ENCODE results near the gene FERMT1.

FERMT1 gene

GRCh38 chr20:6122873-6123648 lies at the start of gene FERMT1:
Gene FERMT1, minus strand, starts transcription at chr20:6123030. Its CDS starts 3,476 bp downstream, at chr20:6119554.
- DNase-seq = peak; percentile 17

- DNase-seq = no peak
These were observed 46.4 kb upstream of the FERMT1 start for GRCh38 chr20:6169251-6169650.

DNA sequence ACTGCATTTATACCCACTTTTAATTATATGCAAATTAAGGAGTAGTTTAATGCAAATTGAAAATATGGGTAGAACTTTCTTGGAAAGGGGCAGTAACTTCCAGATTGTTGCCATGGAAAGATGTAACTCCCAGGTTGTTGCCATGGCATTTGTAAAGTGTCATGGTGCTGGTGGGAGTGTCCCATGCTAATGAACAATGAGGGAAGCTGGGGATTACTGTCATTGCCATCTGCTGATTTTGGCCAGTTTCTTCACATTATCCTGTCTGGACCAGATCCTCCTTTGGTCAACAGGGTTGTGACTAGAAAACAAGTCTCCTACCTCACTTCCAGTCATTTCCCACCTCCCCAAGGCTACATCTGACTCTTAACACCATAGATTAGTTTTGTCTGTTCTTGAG lies 45.4 kb upstream of the FERMT1 start:
- no peak for DNase-seq

DNA sequence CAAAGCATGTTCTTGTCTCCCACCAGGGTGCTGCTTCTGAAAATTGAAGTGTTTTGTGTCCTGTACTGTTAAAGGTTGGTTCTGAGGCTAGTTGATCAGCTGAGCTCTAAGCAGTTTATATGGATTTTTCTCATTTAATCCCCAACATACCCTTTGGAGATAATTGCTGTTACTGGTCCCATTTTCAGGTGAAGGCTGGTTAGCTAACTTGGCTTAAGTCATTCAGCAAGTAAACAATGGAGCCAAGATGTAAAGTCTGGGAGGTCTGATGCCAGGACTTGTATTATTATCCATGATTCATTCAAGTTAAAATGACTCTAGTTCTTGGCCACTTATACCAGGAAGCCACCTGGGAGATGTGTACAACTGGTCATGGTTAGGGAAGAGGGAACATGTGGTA lies 42.5 kb upstream of the FERMT1 start:
- DNase-seq = no peak

DNA sequence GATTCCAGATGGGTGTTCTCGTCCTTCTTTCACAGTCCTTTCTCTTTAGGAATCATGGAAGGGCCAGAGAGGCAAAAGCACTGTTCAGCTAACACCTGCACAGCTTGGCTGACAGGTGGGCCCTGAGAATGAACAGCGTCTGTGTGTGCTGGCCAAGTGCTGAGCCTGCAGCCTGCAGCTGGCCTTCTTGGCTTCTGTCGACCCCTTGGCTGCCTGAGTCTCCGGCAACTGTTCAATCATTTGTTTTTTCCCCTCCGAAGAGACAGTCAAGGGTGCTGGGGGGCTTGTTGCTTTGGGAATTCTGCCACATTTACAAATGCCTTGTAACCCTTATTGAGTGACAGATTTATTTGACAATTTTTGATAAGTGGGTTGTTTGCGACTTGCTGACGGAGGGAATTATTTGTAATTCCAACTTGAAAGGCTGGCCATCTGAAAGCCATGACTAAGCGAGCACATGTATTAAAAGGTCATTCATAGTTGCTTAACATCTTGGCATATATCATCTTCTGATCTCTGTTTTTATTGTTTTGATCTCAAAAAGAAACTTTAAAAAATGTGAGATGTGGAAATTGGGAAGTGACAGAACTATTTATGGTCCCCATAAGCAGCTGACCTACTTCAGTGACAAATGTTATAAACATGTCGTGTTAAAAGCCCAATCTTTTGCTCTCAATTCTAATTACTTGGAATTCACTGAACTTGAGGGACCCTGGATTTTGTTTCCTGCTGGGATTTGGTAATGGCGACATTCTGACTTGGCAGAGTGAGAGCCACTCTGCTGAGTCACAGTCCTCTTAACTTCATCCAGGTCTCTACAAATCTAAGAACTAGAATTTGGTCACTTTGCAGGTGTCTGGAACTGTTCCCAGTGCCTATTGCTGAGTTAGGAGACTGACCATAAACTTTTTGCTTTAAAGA lies 41.9 kb upstream of the FERMT1 start:
- DNase-seq = no peak

DNA sequence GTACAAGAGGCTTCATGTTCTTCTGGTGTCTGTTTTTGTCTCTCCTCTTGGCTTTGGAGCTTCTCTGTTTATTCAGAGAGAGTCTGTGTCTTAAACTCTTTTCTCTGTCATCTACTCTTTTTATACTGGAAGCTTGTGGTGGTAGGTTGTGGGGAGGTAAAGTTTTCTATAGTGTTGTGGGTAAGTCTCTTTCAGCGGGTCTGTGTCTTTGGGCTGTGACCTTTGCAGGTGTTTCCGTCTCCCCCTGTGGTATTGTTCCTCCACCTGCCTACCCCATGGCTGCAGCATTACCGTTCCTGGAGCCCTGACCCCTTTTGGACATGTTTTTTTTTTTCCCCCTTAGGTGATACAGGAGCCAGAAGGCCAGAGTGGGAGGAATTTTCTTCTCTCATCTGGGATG lies 37.9 kb upstream of the FERMT1 start:
- no peak for DNase-seq

DNA sequence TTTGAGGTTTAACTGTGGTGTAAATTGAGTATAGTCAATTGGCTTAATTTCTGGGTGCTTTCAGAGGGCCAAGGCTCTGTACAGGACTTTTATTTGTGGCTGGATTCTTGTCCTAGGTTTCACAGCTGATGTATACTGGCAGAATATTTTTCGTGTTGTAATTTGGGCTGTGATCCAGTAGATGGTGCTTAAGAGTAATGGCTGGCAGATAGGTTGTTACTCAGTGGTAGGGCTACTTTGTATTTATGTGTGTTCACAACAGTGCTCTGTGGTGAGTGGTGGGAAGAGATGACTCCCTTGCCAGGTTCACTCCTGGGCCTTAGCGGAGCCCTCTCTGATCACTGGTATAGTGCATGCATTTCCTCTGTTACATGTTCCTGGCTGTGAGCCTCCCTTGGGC lies 34.5 kb upstream of the FERMT1 start:
- DNase-seq = no peak

DNA sequence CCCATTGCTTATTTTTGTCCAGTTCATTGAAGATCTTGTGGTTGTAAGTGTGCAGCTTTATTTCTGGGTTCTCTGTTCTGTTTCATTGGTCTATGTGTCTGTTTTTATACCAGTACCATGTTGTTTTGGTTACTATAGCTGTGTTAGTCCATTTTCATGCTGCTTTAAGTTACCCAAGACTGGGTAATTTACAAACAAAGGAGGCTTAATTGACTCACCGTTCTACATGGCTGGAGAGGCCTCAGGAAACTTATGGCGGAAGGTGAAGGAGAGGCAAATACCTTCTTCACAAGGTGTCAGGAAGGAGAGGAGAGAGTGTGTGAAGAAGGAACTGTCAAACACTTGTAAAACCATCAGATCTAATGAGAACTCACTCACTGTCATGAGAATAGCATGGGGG lies 29.9 kb upstream of the FERMT1 start:
- DNase-seq = no peak

- DNase-seq = no peak
These were observed 25.2 kb upstream of the FERMT1 start for GRCh38 chr20:6148073-6148472.

DNA sequence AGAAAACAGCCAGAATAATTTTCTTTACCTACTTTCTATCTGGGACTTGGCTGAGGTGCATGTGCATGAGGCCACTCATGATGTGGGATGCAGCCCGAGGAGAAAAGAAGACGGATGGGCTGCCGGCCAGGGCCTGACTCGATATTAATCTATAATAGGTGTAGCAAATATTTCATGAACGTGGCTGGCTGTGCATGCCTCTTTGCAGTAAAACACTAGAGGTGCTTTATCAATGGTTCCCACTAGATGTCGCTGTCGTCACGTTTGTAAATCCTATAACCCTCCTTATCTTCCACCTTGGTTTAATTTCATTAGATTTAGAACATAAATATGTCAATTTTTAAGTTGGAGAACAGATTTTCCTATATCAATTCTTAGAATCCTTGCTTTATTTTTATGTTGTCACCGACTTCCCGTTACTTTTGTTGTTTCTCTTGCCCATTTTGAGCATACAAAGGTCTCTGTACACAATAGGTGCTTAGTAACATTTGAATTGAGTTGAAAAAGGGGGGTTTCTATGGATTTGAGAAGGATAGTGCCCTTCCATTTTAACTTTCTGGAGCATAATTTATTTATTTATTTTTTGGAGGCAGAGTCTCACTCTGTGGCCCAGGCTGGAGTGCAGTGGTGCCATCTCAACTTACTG lies 19.6 kb upstream of the FERMT1 start:
- DNase-seq = peak; percentile 31

- no peak for DNase-seq
These were observed 18.1 kb upstream of the FERMT1 start for GRCh38 chr20:6140947-6141346.

GRCh38 chr20:6135347-6135746 lies 12.5 kb upstream of the FERMT1 start:
- no peak for DNase-seq

GRCh38 chr20:6134592-6134991 lies 11.8 kb upstream of the FERMT1 start:
- no peak for DNase-seq

- DNase-seq = no peak
These were observed 7.2 kb upstream of the FERMT1 start for GRCh38 chr20:6130045-6130444.

- no peak for DNase-seq
These were observed 5.0 kb upstream of the FERMT1 start for GRCh38 chr20:6127825-6128224.

DNA sequence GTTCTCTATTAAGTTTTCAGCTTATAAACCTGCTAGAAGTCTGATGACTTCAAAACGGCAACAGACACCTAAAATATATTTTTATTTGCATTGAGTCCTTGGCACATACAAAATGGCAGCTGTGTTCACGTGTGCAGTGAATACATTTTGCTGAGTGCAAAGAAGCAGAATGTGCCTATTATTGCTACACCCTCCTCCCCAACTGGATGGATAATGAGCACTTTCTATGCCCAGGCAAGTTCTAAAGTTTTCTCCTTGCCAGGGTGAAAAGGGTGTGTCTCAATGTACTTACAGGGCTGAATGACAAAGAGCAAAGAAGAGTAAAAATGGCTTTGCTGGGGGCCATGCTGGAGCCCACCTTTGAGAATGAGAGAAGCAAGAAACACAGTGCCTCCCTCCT lies 4.0 kb upstream of the FERMT1 start:
- DNase-seq = no peak

GRCh38 chr20:6123649-6124014 lies 802 bp upstream of the FERMT1 start:
- no peak for DNase-seq

GRCh38 chr20:6122111-6122872 lies 538 bp downstream of the FERMT1 start:
- DNase-seq = no peak

GRCh38 chr20:6121504-6121903 lies 1.3 kb downstream of the FERMT1 start:
- DNase-seq = no peak

- no peak for DNase-seq
These were observed 2.3 kb downstream of the FERMT1 start for GRCh38 chr20:6120491-6120988.

GRCh38 chr20:6116758-6117157 lies 6.1 kb downstream of the FERMT1 start:
- DNase-seq = no peak

DNA sequence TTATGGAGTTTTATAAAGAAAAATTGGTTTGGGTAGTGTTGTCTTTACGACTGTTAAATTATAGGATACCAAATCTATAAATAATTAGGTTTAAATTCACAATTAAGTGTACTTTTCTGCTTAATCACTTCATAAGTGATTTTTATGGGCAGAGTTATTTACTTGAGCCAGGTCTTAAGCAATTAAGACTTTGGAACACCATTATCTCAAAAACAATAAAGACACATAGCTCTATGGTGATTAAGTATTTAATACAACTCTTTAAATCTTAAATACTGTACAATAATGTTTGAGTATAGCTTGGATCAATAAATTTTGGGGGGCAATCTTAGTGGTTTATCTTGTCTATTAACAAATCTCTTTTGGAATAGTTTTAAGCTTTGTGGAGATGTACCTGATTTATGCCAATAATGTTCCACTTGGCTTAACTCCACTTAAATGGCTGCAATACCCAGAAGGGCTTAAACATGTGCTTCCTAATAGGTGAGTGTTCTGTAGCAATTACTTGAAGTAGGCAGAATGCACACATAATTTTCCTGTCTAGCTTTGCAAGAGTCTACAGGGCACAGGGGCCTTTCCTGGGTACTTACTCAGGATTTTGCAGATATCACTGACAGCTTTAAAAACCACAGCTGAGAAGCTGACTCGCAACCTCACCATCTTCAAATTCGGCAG lies 7.5 kb downstream of the FERMT1 start:
- DNase-seq = no peak

All from stimulated activated CD4-positive, alpha-beta T cell treated with anti-CD3 and anti-CD28 coated beads, Interleukin-12 subunit alpha, Interleukin-12 subunit beta, amount 100 ng/mL, for 4 hours (primary cell).